Measurements from ENCODE around the gene MAG. TPM values are rescaled to one million over a fixed set of nuclear protein-coding genes. Genes with fewer than 3 reads are reported as not detected.

The MAG gene
- total and polyA plus RNA-seq, 2 of the 8 experiments (the other 6 are each of a cell fraction or from before 2014, with no cell fraction given) = 0.20 to 1.3 TPM

- TF ChIP-seq CHD7 (IDR thresholded peaks at IDR 0.05; ENCODE audit: insufficient replicate concordance, low read length) (no peak), CREB1 (IDR thresholded peaks at IDR 0.05) (no peak), RXRA (IDR thresholded peaks at IDR 0.05; ENCODE audit: insufficient read depth, low read depth, low read length) (no peak), TCF12 (IDR thresholded peaks at IDR 0.05; ENCODE audit: low read depth, low read length) (no peak), BACH1 (IDR thresholded peaks at IDR 0.05; ENCODE audit: low read length) (no peak), YY1 (IDR thresholded peaks at IDR 0.05; ENCODE audit: low read depth, low read length) (no peak), MAX (IDR thresholded peaks at IDR 0.05) (no peak), POLR2A (IDR thresholded peaks at IDR 0.05; ENCODE audit: control extremely low read depth in 1 of 2, low read depth in 2 of 2, low read length in 2 of 2) (no peak), BCL11A (IDR thresholded peaks at IDR 0.05; ENCODE audit: low read depth in 2 of 2, low read length in 2 of 2) (no peak), ZNF274 (IDR thresholded peaks at IDR 0.05; ENCODE audit: borderline replicate concordance, extremely low read depth, low read length) (no peak), SP1 (IDR thresholded peaks at IDR 0.05; ENCODE audit: low read depth, low read length) (no peak), CBX8 (IDR thresholded peaks at IDR 0.05; ENCODE audit: borderline replicate concordance, low read depth, low read length) (no peak)
Measured at GRCh38 chr19:35303357-35303915, 11.5 kb downstream of the MAG start (continued).

Measured in H1 (cell line).